IPS DF 6.9 (cell line): ENCODE measurements around the gene RHEB.

Experiments used
- DNase-seq: peaks from one replicate; pipeline ENCODE4 v3.0.0-alpha.2; 2013; ENCODE audit warnings: low read depth, low spot score
- H3K27ac ChIP-seq: one replicate; pipeline ENCODE4 v1.5.1; 2013; ENCODE audit warnings: low read length, control low read depth
- H3K27me3 ChIP-seq: 2 replicates; pipeline ENCODE4 v1.6.1; 2013; ENCODE audit warnings: mild to moderate bottlenecking, low read length; ENCODE audit not compliant: control insufficient read depth, insufficient read depth
- H3K36me3 ChIP-seq: 2 replicates; pipeline ENCODE4 v1.6.1; 2013; ENCODE audit warnings: low read length; ENCODE audit not compliant: control insufficient read depth, insufficient read depth
- H3K4me1 ChIP-seq: 2 replicates; pipeline ENCODE4 v1.6.1; 2013; ENCODE audit warnings: low read length; ENCODE audit not compliant: control insufficient read depth, insufficient read depth
- H3K4me3 ChIP-seq: 2 replicates; pipeline ENCODE4 v1.5.1; 2013; ENCODE audit warnings: mild to moderate bottlenecking, low read length
- H3K9me3 ChIP-seq: 2 replicates; pipeline ENCODE4 v1.6.1; 2013; ENCODE audit warnings: low read length, inconsistent platforms; ENCODE audit not compliant: control insufficient read depth, insufficient read depth
- WGBS: extraction: QIAGEN DNeasy Blood & Tissue Kit; methylation state at CpG from one replicate; pipeline ENCODE4 v1.1.7; 2013; ENCODE audit warnings: mixed read lengths, missing lambda C conversion rate; ENCODE audit not compliant: insufficient read length, insufficient coverage; 5-methylcytosine and 5-hydroxymethylcytosine counted together

RHEB gene

GRCh38 chr7:151504715-151505326 is 14.9 kb downstream of the RHEB start:
- H3K36me3 ChIP-seq: no peaks in the 10 kb centered on the region
- peaks cover 8% of the 10 kb centered on the region; the same call in 1 of the 2 replicates for H3K4me1 ChIP-seq
- no peak for DNase-seq
- 100% methylated on average over 3 of the region's 4 CpGs for WGBS
- H3K4me3 ChIP-seq: no peak overlapping the region
- no peaks in the 10 kb centered on the region for H3K9me3 ChIP-seq
- no peaks in the 10 kb centered on the region for H3K27me3 ChIP-seq
- no peak overlapping the region for H3K27ac ChIP-seq

- Histone ChIP-seq H3K4me3 (no peak overlapping the region), H3K9me3 (no peaks in the 10 kb centered on the region), H3K36me3 (no peaks in the 10 kb centered on the region), H3K27me3 (no peaks in the 10 kb centered on the region), H3K27ac (no peak overlapping the region), H3K4me1 (peaks cover 5% of the 10 kb centered on the region; the same call in 1 of the 2 replicates)
- no CpG with 5 or more reads among the region's 7 CpGs for WGBS
- no peak for DNase-seq
Measured at GRCh38 chr7:151503902-151504714, 15.6 kb downstream of the RHEB start.

GRCh38 chr7:151501676-151502075 is 18.0 kb downstream of the RHEB start:
- H3K9me3 ChIP-seq: no peaks in the 10 kb centered on the region
- no peak for DNase-seq
- H3K27me3 ChIP-seq: no peaks in the 10 kb centered on the region
- no peaks in the 10 kb centered on the region for H3K36me3 ChIP-seq
- H3K4me3 ChIP-seq: no peak overlapping the region
- WGBS: no CpG with 5 or more reads among the region's 15 CpGs
- no peak overlapping the region for H3K27ac ChIP-seq
- H3K4me1 ChIP-seq: peaks cover 3% of the 10 kb centered on the region; the same call in 1 of the 2 replicates

GRCh38 chr7:151498495-151498894 is 21.2 kb downstream of the RHEB start:
- Histone ChIP-seq H3K4me3 (no peak overlapping the region), H3K4me1 (0 out of 2 replicates have a peak, but pooled peaks cover 2% of the 10 kb centered on the region), H3K36me3 (no peaks in the 10 kb centered on the region), H3K9me3 (no peaks in the 10 kb centered on the region), H3K27ac (no peak overlapping the region), H3K27me3 (no peaks in the 10 kb centered on the region)
- no peak for DNase-seq
- WGBS: no CpG with 5 or more reads among the region's 5 CpGs

GRCh38 chr7:151497306-151497871 is 22.3 kb downstream of the RHEB start:
- H3K27me3 ChIP-seq: no peaks in the 10 kb centered on the region
- DNase-seq: no peak
- H3K4me3 ChIP-seq: no peak overlapping the region
- no CpG with 5 or more reads among the region's 10 CpGs for WGBS
- H3K27ac ChIP-seq: no peak overlapping the region
- no peaks in the 10 kb centered on the region for H3K9me3 ChIP-seq
- H3K36me3 ChIP-seq: no peaks in the 10 kb centered on the region
- 0 out of 2 replicates have a peak, but pooled peaks cover 3% of the 10 kb centered on the region for H3K4me1 ChIP-seq

GRCh38 chr7:151495360-151495759 is 24.3 kb downstream of the RHEB start:
- Histone ChIP-seq H3K27me3 (no peaks in the 10 kb centered on the region), H3K4me1 (0 out of 2 replicates have a peak, but pooled peaks cover 1% of the 10 kb centered on the region), H3K9me3 (no peaks in the 10 kb centered on the region), H3K4me3 (no peak overlapping the region), H3K27ac (no peak overlapping the region), H3K36me3 (no peaks in the 10 kb centered on the region)
- DNase-seq: no peak
- whole genome bisulfite sequencing: no CpG with 5 or more reads among the region's 2 CpGs

GRCh38 chr7:151494298-151495284 is 25.1 kb downstream of the RHEB start:
- 0 out of 2 replicates have a peak, but pooled peaks cover 1% of the 10 kb centered on the region for H3K4me1 ChIP-seq
- no peaks in the 10 kb centered on the region for H3K9me3 ChIP-seq
- no peak overlapping the region for H3K27ac ChIP-seq
- H3K4me3 ChIP-seq: no peak overlapping the region
- WGBS: no CpG with 5 or more reads among the region's 13 CpGs
- no peak for DNase-seq
- H3K36me3 ChIP-seq: no peaks in the 10 kb centered on the region
- no peaks in the 10 kb centered on the region for H3K27me3 ChIP-seq

- no peaks in the 10 kb centered on the region; the same call in 1 of the 2 replicates for H3K36me3 ChIP-seq
- no CpG with 5 or more reads among the region's 8 CpGs for WGBS
- DNase-seq: no peak
- H3K4me3 ChIP-seq: no peak overlapping the region
- no peaks in the 10 kb centered on the region for H3K27me3 ChIP-seq
- no peaks in the 10 kb centered on the region for H3K9me3 ChIP-seq
- no peak overlapping the region for H3K27ac ChIP-seq
- 0 out of 2 replicates have a peak, but pooled peaks cover 1% of the 10 kb centered on the region for H3K4me1 ChIP-seq
Measured at GRCh38 chr7:151493083-151493482, 26.6 kb downstream of the RHEB start.

GRCh38 chr7:151491859-151492258 is 27.8 kb downstream of the RHEB start:
- no CpG with 5 or more reads among the region's 3 CpGs for WGBS
- no peak overlapping the region for H3K27ac ChIP-seq
- H3K36me3 ChIP-seq: no peaks in the 10 kb centered on the region; the same call in 1 of the 2 replicates
- DNase-seq: no peak
- no peak overlapping the region for H3K4me3 ChIP-seq
- H3K4me1 ChIP-seq: 0 out of 2 replicates have a peak, but pooled peaks cover 1% of the 10 kb centered on the region
- no peaks in the 10 kb centered on the region for H3K9me3 ChIP-seq
- no peaks in the 10 kb centered on the region for H3K27me3 ChIP-seq
